ENCODE data around the gene TPRN. TPM values are rescaled to one million over a fixed set of nuclear protein-coding genes. Genes with fewer than 3 reads are reported as not detected.
A peak's percentile ranks its signal among the peaks of the same experiment; 100 is the strongest.

TPRN gene
- total and polyA plus RNA-seq, 9 of the 15 experiments (the other 6 are each of a cell fraction or from before 2014, with no cell fraction given), result 0.31 to 31.9 (median 4.4) TPM

GRCh38 chr9:137161558-137162486 is 38.7 kb downstream of the TPRN start:
- FAIRE-seq (no peak), DNase-seq (ENCODE audit: extremely low read depth in 1 of 4, low spot score in 3 of 4) (peak; percentile 44 to 85 (median 79)), ATAC-seq (peak; percentile 17)
- Histone ChIP-seq H3K4me1 (replicated peaks in 1 of 2; ENCODE audit: control insufficient read depth in 2 of 2, insufficient read depth in 2 of 2, low read length in 2 of 2) (peaks cover 18 to 97% of the 10 kb centered on the region in 2 experiments; a peak in 4 of 5 replicates), H3K4me3 (no peak overlapping the region), H3K79me2 (ENCODE audit: control insufficient read depth, insufficient read depth, low read length) (no peaks in the 10 kb centered on the region), H3K4me2 (ENCODE audit: insufficient read depth, low read length) (no peak overlapping the region), H3K9me3 (replicated peaks; ENCODE audit: control insufficient read depth, insufficient read depth, low read depth, low read length) (no peaks in the 10 kb centered on the region), H3K9me1 (ENCODE audit: control insufficient read depth, insufficient read depth, low read length) (no peaks in the 10 kb centered on the region), H3K9ac (ENCODE audit: insufficient read depth in 1 of 2, low read depth in 2 of 2, low read length in 2 of 2) (no peak overlapping the region), H2AFZ (ENCODE audit: low read depth, low read length) (no peak overlapping the region), H3K27ac (ENCODE audit: extremely low read depth, low read depth, low read length) (no peak overlapping the region), H4K20me1 (replicated peaks; ENCODE audit: control insufficient read depth, insufficient read depth, low read length) (peaks cover 8% of the 10 kb centered on the region; the same call in 1 of the 2 replicates), H3K36me3 (ENCODE audit: control insufficient read depth, insufficient read depth, low read length) (no peaks in the 10 kb centered on the region), H3K27me3 (ENCODE audit: control insufficient read depth in 2 of 2, insufficient read depth in 2 of 2, low read length in 2 of 2) (peaks cover 11 to 26% of the 10 kb centered on the region in 2 experiments; a peak in 4 of 5 replicates)
- ChIA-PET POLR2A (interaction anchor here (0.6 kb wide), 1 partner anchor 27 kb away, joined by 3 read pairs; no protein-coding TSS in a partner anchor), CTCF (ENCODE audit: low intra/inter-chr PET ratio) (no interaction called here)
- intact Hi-C loops (cut with micrococcal nuclease) (no loop called here), in situ Hi-C loops (cut with MboI) (no loop called here)
- 85% methylated on average over 19 of the region's 71 CpGs for WGBS (ENCODE audit: insufficient coverage, low coverage, missing lambda C conversion rate)
- TF ChIP-seq CREB5 (CRISPR knock-in tag; IDR thresholded peaks at IDR 0.05) (no peak), ZBTB33 (CRISPR knock-in tag; IDR thresholded peaks at IDR 0.05) (peak; percentile 62; the same call in 1 of the 2 replicates)
- no TSS peak for BruUV-seq (replicated peaks)
